CD14-positive monocyte (primary cell): ENCODE measurements around the gene ARID3C. TPM values are rescaled to one million over a fixed set of nuclear protein-coding genes. Genes with fewer than 3 reads are reported as not detected.

Experiments
- DNase-seq, 3 donors: peaks; one replicate each; pipeline ENCODE4 v3.0.0-alpha.2; 2011 to 2022
- H2AFZ ChIP-seq: 2 replicates; pipeline ENCODE4 v1.6.0; 2012; ENCODE audit warnings: mild to moderate bottlenecking, low read depth, low read length, inconsistent platforms; ENCODE audit not compliant: insufficient read depth, poor library complexity, severe bottlenecking
- H3K27ac ChIP-seq, 2 donors: 1 replicate in 1 of 2; 2 replicates in 1 of 2; pipeline ENCODE4 v1.5.1; 2012 to 2013; ENCODE audit warnings: low read length in 2 of 2, control low read depth in 1 of 2, inconsistent platforms in 1 of 2, low read depth in 1 of 2, mild to moderate bottlenecking in 1 of 2
- H3K27me3 ChIP-seq, 2 donors: one replicate each; pipeline versions ENCODE4 v1.6.0 to v1.6.1; 2011 to 2013; ENCODE audit warnings: low read length in 2 of 2; ENCODE audit not compliant: control insufficient read depth in 2 of 2, insufficient read depth in 2 of 2
- H3K36me3 ChIP-seq, 2 donors: replicated peaks in 1 of 2; 1 replicate in 1 of 2; 2 replicates in 1 of 2; pipeline versions ENCODE4 v1.5.1 to v1.6.1; 2012 to 2013; ENCODE audit warnings: low read length in 2 of 2, control low read depth in 1 of 2, inconsistent platforms in 1 of 2, mild to moderate bottlenecking in 1 of 2; ENCODE audit not compliant: insufficient read depth in 2 of 2, control insufficient read depth in 1 of 2
- H3K4me1 ChIP-seq, 2 donors: 1 replicate in 1 of 2; 2 replicates in 1 of 2; pipeline versions ENCODE4 v1.5.1 to v1.6.1; 2012 to 2013; ENCODE audit warnings: low read length in 2 of 2, control low read depth in 1 of 2, inconsistent platforms in 1 of 2, mild to moderate bottlenecking in 1 of 2, moderate library complexity in 1 of 2; ENCODE audit not compliant: insufficient read depth in 2 of 2, control insufficient read depth in 1 of 2
- H3K4me2 ChIP-seq: replicated peaks from 2 replicates; pipeline ENCODE3; 2012; ENCODE audit warnings: low read length, moderate library complexity, mild to moderate bottlenecking; ENCODE audit not compliant: poor library complexity, severe bottlenecking; ENCODE audit errors: extremely low read depth
- H3K4me3 ChIP-seq, 3 experiments: fragments of 200-600 bp in 1 of 3; sonication (generic) in 1 of 3; replicated peaks in 1 of 3; 1 replicate in 2 of 3; 2 replicates in 1 of 3; pipeline ENCODE4 v1.5.1; 2011 to 2013; ENCODE audit warnings: low read length in 3 of 3, mild to moderate bottlenecking in 3 of 3, control low read depth in 2 of 3, low read depth in 2 of 3, inconsistent platforms in 1 of 3, moderate library complexity in 1 of 3
- H3K79me2 ChIP-seq: 2 replicates; pipeline ENCODE4 v1.6.0; 2012; ENCODE audit warnings: mild to moderate bottlenecking, control low read depth, inconsistent platforms, low read length, moderate library complexity; ENCODE audit not compliant: insufficient read depth
- H3K9ac ChIP-seq: 2 replicates; pipeline ENCODE4 v1.6.0; 2017; ENCODE audit warnings: low read length, mild to moderate bottlenecking; ENCODE audit not compliant: insufficient read depth, poor library complexity, severe bottlenecking
- H3K9me3 ChIP-seq, 2 donors: replicated peaks in 1 of 2; 1 replicate in 1 of 2; 2 replicates in 1 of 2; pipeline versions ENCODE4 v1.5.1 to v1.6.1; 2012 to 2013; ENCODE audit warnings: low read length in 2 of 2, control low read depth in 1 of 2; ENCODE audit not compliant: control insufficient read depth in 1 of 2, insufficient read depth in 1 of 2
- H4K20me1 ChIP-seq: 2 replicates; pipeline ENCODE4 v1.6.0; 2012; ENCODE audit warnings: mild to moderate bottlenecking, low read length, control low read depth, moderate library complexity; ENCODE audit not compliant: insufficient read depth
- H3K27ac Mint-ChIP-seq, 7 donors: one replicate each; pipeline ENCODE4 v1.8.0; 2020; ENCODE audit warnings: mild to moderate bottlenecking in 7 of 7, mixed read lengths in 7 of 7, moderate library complexity in 6 of 7, inconsistent platforms in 2 of 7
- H3K27me3 Mint-ChIP-seq, 3 donors: one replicate each; pipeline ENCODE4 v1.8.0; 2021 to 2022; ENCODE audit warnings: low read depth in 3 of 3, mild to moderate bottlenecking in 3 of 3, mixed read lengths in 3 of 3, moderate library complexity in 3 of 3, inconsistent platforms in 1 of 3
- H3K36me3 Mint-ChIP-seq, 2 donors: one replicate each; pipeline ENCODE4 v1.8.0; 2020; ENCODE audit warnings: mixed read lengths in 2 of 2, inconsistent platforms in 1 of 2, mild to moderate bottlenecking in 1 of 2
- H3K4me1 Mint-ChIP-seq: one replicate; pipeline ENCODE4 v1.8.0; 2020; ENCODE audit warnings: mild to moderate bottlenecking, mixed read lengths
- H3K4me3 Mint-ChIP-seq, 2 donors: one replicate each; pipeline ENCODE4 v1.8.0; 2020; ENCODE audit warnings: mild to moderate bottlenecking in 2 of 2, mixed read lengths in 2 of 2, moderate library complexity in 1 of 2
- H3K9me3 Mint-ChIP-seq, 7 donors: one replicate each; pipeline ENCODE4 v1.8.0; 2020 to 2022; ENCODE audit warnings: mixed read lengths in 7 of 7, mild to moderate bottlenecking in 6 of 7, moderate library complexity in 6 of 7, inconsistent platforms in 2 of 7
- CTCF ChIP-seq: fragments of 200-600 bp; IDR thresholded peaks from one replicate; pipeline ENCODE4 v1.8.0; 2022; ENCODE audit warnings: antibody characterized with exemption, mild to moderate bottlenecking
- WGBS: methylation state at CpG from one replicate; pipeline ENCODE4 v1.1.5; 2013; ENCODE audit warnings: missing lambda C conversion rate; ENCODE audit not compliant: insufficient coverage; 5-methylcytosine and 5-hydroxymethylcytosine counted together
- intact Hi-C, 2 donors: fragments of 100-400 bp; cut with micrococcal nuclease; formaldehyde crosslinking; loops; one replicate each; pipeline versions ENCODE4 v1.15.0 to v1.15.1; 2023
- polyA plus RNA-seq, 3 donors: library from polyadenylated mRNA; depleted of rRNA in 1 of 3; unstranded in 2 of 3; stranded (reverse) in 1 of 3; fragments of 300-500 nt in 2 of 3; fragments of >200 nt in 1 of 3; fragmentation: Illumina TruSeq in 2 of 3; gene quantifications; 1 replicate in 2 of 3; 2 replicates in 1 of 3; pipeline ENCODE4 v1.2.3, GENCODE V29; 2012 to 2021

ARID3C gene
- polyA plus RNA-seq, 3 donors = not detected

- Histone ChIP-seq H3K36me3 (peaks cover 17 to 23% of the 10 kb centered on the region in 2 donors), H3K27me3 (peaks cover 0 to 2% of the 10 kb centered on the region in 2 donors), H3K4me1 (peaks cover 24 to 30% of the 10 kb centered on the region in 2 donors), H3K9ac (no peak overlapping the region), H3K4me3 (peak overlapping the region in 1 of 3 experiments; percentile 91), H4K20me1 (no peaks in the 10 kb centered on the region), H3K9me3 (no peaks in the 10 kb centered on the region), H3K4me2 (peak overlapping the region; percentile 80), H2AFZ (peak overlapping the region; percentile 100), H3K27ac (no peak overlapping the region), H3K79me2 (peaks cover 13% of the 10 kb centered on the region)
- whole genome bisulfite sequencing = 96% methylated on average over 19 of the region's 20 CpGs
- no peak for TF ChIP-seq CTCF
- Mint-ChIP-seq H3K4me1 (peaks cover 27% of the 10 kb centered on the region), H3K36me3 (peaks cover 17 to 20% of the 10 kb centered on the region in 2 donors), H3K27ac (no peak overlapping the region), H3K9me3 (peaks cover 0 to 3% (median 0%) of the 10 kb centered on the region in 7 donors), H3K4me3 (peak overlapping the region in 1 of 2 donors; percentile 29), H3K27me3 (peaks cover 0 to 4% (median 0%) of the 10 kb centered on the region in 3 donors)
- DNase-seq = peak in 1 of 3 donors; percentile 9
- intact Hi-C loops = loop anchor here (5.0 to 10.0 kb wide), 2 partner anchors 153 to 156 kb away; partner anchors contain the start of genes DNAI1 (in 2 of the 2) and FAM219A (in 2 of the 2)
Observed at GRCh38 chr9:34610434-34611206, 18.2 kb downstream of the ARID3C start.

- TF ChIP-seq CTCF = no peak
- Mint-ChIP-seq H3K4me3 (no peak overlapping the region), H3K9me3 (peaks cover 0 to 3% (median 0%) of the 10 kb centered on the region in 7 donors), H3K27ac (no peak overlapping the region), H3K27me3 (peaks cover 6 to 7% (median 7%) of the 10 kb centered on the region in 3 donors), H3K36me3 (no peaks in the 10 kb centered on the region), H3K4me1 (peaks cover 17% of the 10 kb centered on the region)
- no peak overlapping the region for H3K4me3 ChIP-seq
- intact Hi-C loops = no loop called here
- no peaks in the 10 kb centered on the region for H4K20me1 ChIP-seq
- H3K27ac ChIP-seq = no peak overlapping the region
- no peak overlapping the region for H3K9ac ChIP-seq
- H3K4me2 ChIP-seq = no peak overlapping the region
- no peak overlapping the region for H2AFZ ChIP-seq
- DNase-seq = no peak
- peaks cover 0 to 2% of the 10 kb centered on the region in 2 donors for H3K27me3 ChIP-seq
- WGBS = 80% methylated on average over 1 of the region's 2 CpGs
- H3K9me3 ChIP-seq = no peaks in the 10 kb centered on the region
- H3K4me1 ChIP-seq = peaks cover 15 to 20% of the 10 kb centered on the region in 2 donors
- peaks cover 13% of the 10 kb centered on the region for H3K79me2 ChIP-seq
- no peaks in the 10 kb centered on the region for H3K36me3 ChIP-seq
Observed at GRCh38 chr9:34607331-34607730, 21.5 kb downstream of the ARID3C start.
